HEK293 (cell line): Measurements from ENCODE around the gene COPG2.

Experiments
- CTCF ChIA-PET: fragments of 350-600 bp; formaldehyde crosslinking; extraction: SDS; loops from one replicate; lab custom pipeline; 2021; ENCODE audit warnings: antibody characterized with exemption; lab: Yijun Ruan, JAX
- POLR2A ChIA-PET: fragments of 300-600 bp; formaldehyde crosslinking; extraction: SDS; loops from one replicate; lab custom pipeline; 2020; ENCODE audit warnings: antibody characterized with exemption, inconsistent platforms; lab: Yijun Ruan, JAX
- H3K27ac ChIP-seq: fragments of 200-500 bp; sonication (Bioruptor generic); 2 replicates; pipeline ENCODE4 v1.5.1; 2014; ENCODE audit warnings: low read depth, low read length, control low read depth, inconsistent platforms; ENCODE audit errors: extremely low read depth
- H3K36me3 ChIP-seq, 2 experiments: fragments of 200-500 bp in 1 of 2; sonication (Bioruptor generic) in 1 of 2; 1 replicate in 1 of 2; 2 replicates in 1 of 2; pipeline ENCODE4 v1.5.1; 2014 to 2017; ENCODE audit warnings: inconsistent platforms in 2 of 2, low read length in 2 of 2; ENCODE audit not compliant: control insufficient read depth in 2 of 2, insufficient read depth in 1 of 2
- H3K4me1 ChIP-seq: fragments of 200-500 bp; sonication (Bioruptor generic); 2 replicates; pipeline ENCODE4 v1.5.1; 2014; ENCODE audit warnings: mild to moderate bottlenecking, low read length, inconsistent platforms; ENCODE audit not compliant: control insufficient read depth, insufficient read depth
- H3K4me3 ChIP-seq: 2 replicates; pipeline ENCODE4 v1.5.1; 2011; ENCODE audit warnings: low read depth, mild to moderate bottlenecking, control low read depth, low read length, moderate library complexity
- H3K9me3 ChIP-seq: fragments of 200-500 bp; sonication (Bioruptor generic); 2 replicates; pipeline ENCODE4 v1.5.1; 2014; ENCODE audit warnings: low read depth, low read length, inconsistent platforms; ENCODE audit not compliant: control insufficient read depth, insufficient read depth
- AEBP2 ChIP-seq: fragments of 450-650 bp; formaldehyde crosslinking; IDR thresholded peaks from 2 replicates; pipeline ENCODE4 v1.5.1; 2016; ENCODE audit warnings: missing biosample characterization, missing genetic modification characterization, borderline replicate concordance
- ATF2 ChIP-seq: fragments of 450-650 bp; formaldehyde crosslinking; IDR thresholded peaks from 2 replicates; pipeline ENCODE4 v1.5.1; 2016; ENCODE audit warnings: missing biosample characterization, missing genetic modification characterization, low read depth
- CTCF ChIP-seq: fragments of 450-650 bp; formaldehyde crosslinking; IDR thresholded peaks from 2 replicates; pipeline ENCODE4 v1.5.1; 2016; ENCODE audit warnings: missing biosample characterization, missing genetic modification characterization
- GLI2 ChIP-seq: fragments of 450-650 bp; formaldehyde crosslinking; IDR thresholded peaks from 2 replicates; pipeline ENCODE4; 2017; ENCODE audit warnings: missing biosample characterization, missing genetic modification characterization, low read depth, borderline replicate concordance
- SCRT1 ChIP-seq: fragments of 450-650 bp; formaldehyde crosslinking; IDR thresholded peaks from 2 replicates; pipeline ENCODE4 v1.5.1; 2016; ENCODE audit warnings: missing biosample characterization, missing genetic modification characterization, borderline replicate concordance
- TSHZ1 ChIP-seq: fragments of 450-650 bp; formaldehyde crosslinking; IDR thresholded peaks from 2 replicates; pipeline ENCODE4 v1.5.1; 2016; ENCODE audit warnings: missing biosample characterization, missing genetic modification characterization, borderline replicate concordance
- YY1 ChIP-seq: fragments of 450-650 bp; formaldehyde crosslinking; IDR thresholded peaks from 2 replicates; pipeline ENCODE4 v1.5.1; 2018; ENCODE audit warnings: missing biosample characterization, missing genetic modification characterization
- ZBTB10 ChIP-seq: fragments of 450-650 bp; formaldehyde crosslinking; IDR thresholded peaks from 2 replicates; pipeline ENCODE4 v1.5.1; 2016; ENCODE audit warnings: missing biosample characterization, missing genetic modification characterization
- ZBTB49 ChIP-seq: fragments of 450-650 bp; formaldehyde crosslinking; IDR thresholded peaks from 2 replicates; pipeline ENCODE4 v1.5.1; 2016; ENCODE audit warnings: missing biosample characterization, missing genetic modification characterization, low read depth
- ZNF112 ChIP-seq: fragments of 450-650 bp; formaldehyde crosslinking; IDR thresholded peaks from 2 replicates; pipeline ENCODE4 v1.5.0; 2017; ENCODE audit warnings: missing biosample characterization, missing genetic modification characterization
- ZNF140 ChIP-seq: fragments of 450-650 bp; formaldehyde crosslinking; IDR thresholded peaks from 2 replicates; pipeline ENCODE4 v1.5.1; 2016; ENCODE audit warnings: missing biosample characterization, missing genetic modification characterization
- ZNF239 ChIP-seq: fragments of 450-650 bp; formaldehyde crosslinking; IDR thresholded peaks from 2 replicates; pipeline ENCODE4 v1.5.1; 2016; ENCODE audit warnings: missing biosample characterization, missing genetic modification characterization
- ZNF280C ChIP-seq: fragments of 450-650 bp; formaldehyde crosslinking; IDR thresholded peaks from 2 replicates; pipeline ENCODE4 v1.5.1; 2016; ENCODE audit warnings: missing biosample characterization, missing genetic modification characterization
- ZNF335 ChIP-seq: fragments of 450-650 bp; formaldehyde crosslinking; conservative IDR thresholded peaks from 2 replicates; pipeline ENCODE4 v1.5.1; 2016; ENCODE audit warnings: missing biosample characterization, missing genetic modification characterization
- ZNF48 ChIP-seq: fragments of 450-650 bp; formaldehyde crosslinking; IDR thresholded peaks from 2 replicates; pipeline ENCODE4 v1.5.1; 2016; ENCODE audit warnings: missing biosample characterization, missing genetic modification characterization
- ZNF521 ChIP-seq: fragments of 450-650 bp; formaldehyde crosslinking; IDR thresholded peaks from 2 replicates; pipeline ENCODE4 v1.5.1; 2017; ENCODE audit warnings: missing biosample characterization, mild to moderate bottlenecking, missing genetic modification characterization
- ZNF530 ChIP-seq: fragments of 450-650 bp; formaldehyde crosslinking; IDR thresholded peaks from 2 replicates; pipeline ENCODE4 v1.5.1; 2016; ENCODE audit warnings: low read depth, missing biosample characterization, missing genetic modification characterization
- ZNF549 ChIP-seq: fragments of 450-650 bp; IDR thresholded peaks from 2 replicates; pipeline ENCODE4 v1.5.1; 2018; ENCODE audit warnings: missing biosample characterization, missing genetic modification characterization, mild to moderate bottlenecking, inconsistent platforms, moderate library complexity
- ZSCAN16 ChIP-seq: fragments of 450-650 bp; formaldehyde crosslinking; IDR thresholded peaks from 2 replicates; pipeline ENCODE4 v1.5.1; 2016; ENCODE audit warnings: missing biosample characterization, missing genetic modification characterization

Gene COPG2

GRCh38 chr7:130641040-130641439 lies 27.5 kb downstream of the COPG2 start (continued):
- TF ChIP-seq CTCF (no peak), ZNF521 (no peak), ZNF280C (tag by site-specific recombination) (no peak), ZNF549 (tag by site-specific recombination) (no peak), GLI2 (tag by site-specific recombination) (no peak), ATF2 (tag by site-specific recombination) (no peak), ZNF48 (no peak), ZBTB49 (tag by site-specific recombination) (no peak), SCRT1 (no peak), ZNF112 (no peak), ZNF239 (no peak), ZSCAN16 (no peak), ZNF335 (tag by site-specific recombination) (no peak), YY1 (tag by site-specific recombination) (no peak)

- Histone ChIP-seq H3K4me3 (no peak overlapping the region), H3K9me3 (no peaks in the 10 kb centered on the region), H3K36me3 (peaks cover 0 to 4% of the 10 kb centered on the region in 2 experiments; a peak in 1 of 3 replicates), H3K4me1 (no peaks in the 10 kb centered on the region), H3K27ac (no peak overlapping the region)
- CTCF ChIA-PET, result no interaction called here
- POLR2A ChIA-PET, result no interaction called here
- TF ChIP-seq ZBTB10 (tag by site-specific recombination) (no peak), AEBP2 (tag by site-specific recombination) (no peak), ZNF530 (tag by site-specific recombination) (no peak), TSHZ1 (tag by site-specific recombination) (no peak), ZNF140 (no peak)
Observed at GRCh38 chr7:130639388-130639787, 29.2 kb downstream of the COPG2 start.
